Hematopoietic multipotent progenitor cell treated with erythropoietin and hydrocortisone succinate and interleukin-3 and kit ligand, for 4 days (in vitro differentiated cells): ENCODE results near the gene RHEBL1.

ENCODE experiments used
- DNase-seq: peaks from one replicate; pipeline ENCODE4 v3.0.0-alpha.2; 2015

Gene RHEBL1

GRCh38 chr12:49069507-49070346 is at the start of gene RHEBL1:
Gene RHEBL1 (minus strand): TSS chr12:49069979. CDS start chr12:49069785, 194 bp downstream.
- DNase-seq: peak; percentile 99

GRCh38 chr12:49111206-49111605 is 41.4 kb upstream of the RHEBL1 start:
- DNase-seq: no peak

GRCh38 chr12:49110464-49111155 is 40.8 kb upstream of the RHEBL1 start, which contains the start of gene LMBR1L:
Gene LMBR1L (minus strand): TSS chr12:49110847. CDS start chr12:49110555, 292 bp downstream.
- peak; percentile 100 for DNase-seq

- DNase-seq: no peak
Observed at GRCh38 chr12:49109641-49110463, 40.1 kb upstream of the RHEBL1 start.

- DNase-seq: peak; percentile 59
Observed at GRCh38 chr12:49108958-49109404, 39.2 kb upstream of the RHEBL1 start.

- DNase-seq: no peak
Observed at GRCh38 chr12:49105504-49106084, 35.8 kb upstream of the RHEBL1 start.

- DNase-seq: no peak
Observed at GRCh38 chr12:49104822-49105221, 35.0 kb upstream of the RHEBL1 start.

GRCh38 chr12:49100380-49100779 is 30.6 kb upstream of the RHEBL1 start:
- no peak for DNase-seq

GRCh38 chr12:49098703-49099102 is 28.9 kb upstream of the RHEBL1 start:
- DNase-seq: no peak

- DNase-seq: peak; percentile 78
Observed at GRCh38 chr12:49098035-49098451, 28.3 kb upstream of the RHEBL1 start.

GRCh38 chr12:49097381-49097780 is 27.6 kb upstream of the RHEBL1 start:
- no peak for DNase-seq

GRCh38 chr12:49094975-49095365 is 25.2 kb upstream of the RHEBL1 start:
- DNase-seq: no peak

- peak; percentile 31 for DNase-seq
Observed at GRCh38 chr12:49094160-49094974, 24.6 kb upstream of the RHEBL1 start, which contains the start of gene DHH. Gene DHH (minus strand): TSS chr12:49094801. CDS start chr12:49094512, 289 bp downstream.

- DNase-seq: no peak
Observed at GRCh38 chr12:49093792-49094159, 24.0 kb upstream of the RHEBL1 start.

GRCh38 chr12:49092816-49093406 is 23.1 kb upstream of the RHEBL1 start:
- DNase-seq: no peak

GRCh38 chr12:49092086-49092815 is 22.5 kb upstream of the RHEBL1 start:
- peak; percentile 64 for DNase-seq

GRCh38 chr12:49091836-49092085 is 22.0 kb upstream of the RHEBL1 start:
- no peak for DNase-seq

GRCh38 chr12:49091056-49091835 is 21.5 kb upstream of the RHEBL1 start:
- DNase-seq: no peak

- DNase-seq: peak; percentile 85
Observed at GRCh38 chr12:49089821-49090773, 20.3 kb upstream of the RHEBL1 start.
